Activated CD8-positive, alpha-beta memory T cell treated with anti-CD3 and anti-CD28 coated beads, Interleukin-2, amount 50 U/mL, for 1 hour (primary cell): ENCODE measurements around the gene EZH1.

Source experiments
- DNase-seq: peaks from one replicate; pipeline ENCODE4 v3.0.0-alpha.2; 2020; ENCODE audit errors: extremely low read depth

EZH1 gene

DNA sequence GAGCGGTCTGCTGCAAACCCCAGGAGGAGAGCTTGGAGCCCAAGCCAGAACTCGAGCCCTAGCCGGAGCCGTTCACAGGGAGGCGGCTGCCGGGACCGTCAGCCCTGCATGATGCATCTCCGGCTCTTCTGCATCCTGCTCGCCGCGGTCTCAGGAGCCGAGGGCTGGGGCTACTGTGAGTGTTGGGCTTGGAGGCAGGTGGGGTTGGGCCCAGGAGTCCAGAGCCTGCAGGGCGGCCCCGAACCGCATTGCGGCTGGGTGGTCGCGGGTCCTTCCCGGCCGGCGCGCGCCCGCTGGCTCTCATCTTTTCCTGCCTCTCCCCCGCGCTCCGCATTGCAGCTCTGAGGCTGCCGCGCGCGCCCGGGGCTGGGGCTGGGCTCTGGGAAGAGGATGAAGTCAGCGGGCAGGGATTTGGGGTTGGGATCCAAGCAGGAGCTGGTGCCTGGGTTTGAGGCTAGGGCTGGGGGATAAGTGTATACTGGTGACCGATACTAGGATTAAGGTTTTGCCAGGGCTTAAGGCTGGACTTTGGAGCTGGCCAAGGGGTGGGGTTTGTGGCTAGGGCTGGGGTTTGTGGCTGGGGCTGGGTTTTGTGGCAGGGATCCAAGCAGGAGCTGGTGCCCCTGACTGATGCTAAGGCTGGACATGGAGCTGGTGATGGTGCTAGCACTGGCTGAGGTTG is 62.0 kb downstream of the EZH1 start:
- no peak for DNase-seq

DNA sequence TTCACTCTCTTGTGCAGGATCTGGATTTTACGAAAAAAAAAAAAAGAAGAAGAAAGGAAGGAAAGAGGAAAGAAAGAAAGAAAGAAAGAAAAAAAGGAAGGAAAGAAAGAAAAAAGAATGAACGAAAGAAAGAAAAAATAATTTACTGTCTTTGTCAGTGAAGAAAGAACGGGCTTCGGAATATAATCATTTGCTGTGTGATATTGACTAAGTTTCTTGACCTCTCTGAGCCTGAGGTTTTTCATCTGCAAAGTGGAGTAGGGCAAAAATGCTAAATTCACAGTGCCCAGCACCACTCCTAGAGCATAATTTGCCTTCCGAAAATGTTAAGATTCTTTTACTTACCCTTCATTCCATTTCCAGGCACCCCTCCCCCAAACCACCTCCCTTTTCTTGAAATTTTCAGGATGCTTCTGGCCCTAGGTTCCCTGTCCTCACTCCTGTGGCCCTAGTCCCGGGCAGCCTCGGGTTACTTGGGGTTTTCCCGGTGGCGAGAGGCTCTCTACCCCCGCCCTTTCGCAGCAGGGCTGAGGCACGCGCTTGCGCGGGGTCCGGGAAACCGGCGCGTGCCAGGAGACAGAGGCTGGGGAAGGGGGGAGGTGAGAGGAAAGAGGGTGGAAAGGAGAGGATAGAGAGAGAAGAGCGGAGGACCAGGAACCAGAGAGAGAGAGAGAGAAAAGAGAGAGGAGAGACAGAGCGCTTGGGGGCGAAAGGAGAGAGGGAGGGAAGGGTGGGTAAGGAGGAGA is 62.7 kb downstream of the EZH1 start, which contains the start of gene CNTNAP1:
Gene CNTNAP1 (plus strand): TSS at position 556 of the 746 bp plus-strand sequence. CDS start 299 bp downstream, outside the sequence.
- no peak for DNase-seq

DNA sequence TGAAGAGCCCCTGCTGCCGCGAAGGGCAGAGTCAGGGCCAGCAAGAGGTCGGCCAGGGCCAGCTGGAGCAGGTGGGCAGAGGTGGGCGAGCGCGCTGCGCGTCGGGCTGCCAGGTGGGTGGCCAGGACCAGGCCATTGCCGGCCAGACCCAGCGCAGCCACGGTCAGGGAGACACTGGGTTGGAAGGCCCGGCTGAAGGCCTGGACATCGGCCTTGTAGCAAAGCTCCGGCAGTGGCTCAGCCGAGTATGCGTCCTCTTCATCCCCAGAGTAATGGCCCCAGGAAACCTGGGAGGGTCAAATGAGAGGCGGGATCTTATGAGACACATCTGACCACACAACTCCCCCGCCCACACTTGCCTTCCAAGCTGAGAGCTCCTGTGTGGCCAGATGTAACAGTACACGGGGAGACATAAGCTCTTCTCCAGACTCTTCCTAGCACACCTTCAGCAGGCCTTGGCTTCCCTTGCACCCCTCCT is 64.5 kb downstream of the EZH1 start:
- DNase-seq: no peak

DNA sequence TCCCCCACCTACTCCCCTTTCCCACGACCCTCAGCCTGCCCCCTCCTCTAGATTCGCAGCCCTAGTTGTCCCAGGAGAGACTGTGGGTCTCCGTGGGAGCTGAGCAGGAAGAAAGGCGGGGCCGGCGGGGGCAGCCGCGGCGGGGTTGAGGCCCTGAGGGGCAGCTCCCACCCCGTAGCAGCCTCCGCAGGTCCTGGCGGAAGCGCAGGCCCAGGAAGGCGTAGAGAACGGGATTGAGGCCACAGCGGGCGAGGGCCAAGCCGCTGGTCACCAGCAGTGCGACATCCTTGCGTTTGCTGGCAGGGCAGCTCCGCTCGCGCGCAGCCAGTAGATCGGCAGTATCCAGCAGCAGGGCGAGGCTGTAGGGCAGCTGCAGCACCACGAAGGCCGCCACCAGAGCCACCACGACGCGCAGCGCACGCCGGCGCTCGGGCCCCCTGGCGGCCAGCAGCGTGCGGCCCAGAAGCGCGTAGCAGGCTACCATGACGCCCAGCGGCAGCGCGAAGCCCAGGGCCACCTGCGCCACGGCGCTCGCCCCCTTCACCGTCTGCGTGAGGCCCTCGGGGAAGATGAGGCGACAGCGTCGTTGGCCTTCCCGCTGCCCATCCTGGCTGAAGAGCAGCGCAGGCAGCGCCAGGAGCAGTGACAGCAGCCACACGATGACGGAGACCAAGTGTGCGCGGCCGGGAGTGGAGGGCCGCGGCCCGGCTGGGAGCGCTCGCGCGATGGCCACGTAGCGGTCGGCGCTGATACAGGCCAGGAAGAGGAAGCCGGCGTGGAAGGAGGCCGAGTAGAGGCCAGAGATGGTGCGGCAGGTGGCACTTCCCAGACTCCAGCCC is 65.1 kb downstream of the EZH1 start:
- DNase-seq: no peak

DNA sequence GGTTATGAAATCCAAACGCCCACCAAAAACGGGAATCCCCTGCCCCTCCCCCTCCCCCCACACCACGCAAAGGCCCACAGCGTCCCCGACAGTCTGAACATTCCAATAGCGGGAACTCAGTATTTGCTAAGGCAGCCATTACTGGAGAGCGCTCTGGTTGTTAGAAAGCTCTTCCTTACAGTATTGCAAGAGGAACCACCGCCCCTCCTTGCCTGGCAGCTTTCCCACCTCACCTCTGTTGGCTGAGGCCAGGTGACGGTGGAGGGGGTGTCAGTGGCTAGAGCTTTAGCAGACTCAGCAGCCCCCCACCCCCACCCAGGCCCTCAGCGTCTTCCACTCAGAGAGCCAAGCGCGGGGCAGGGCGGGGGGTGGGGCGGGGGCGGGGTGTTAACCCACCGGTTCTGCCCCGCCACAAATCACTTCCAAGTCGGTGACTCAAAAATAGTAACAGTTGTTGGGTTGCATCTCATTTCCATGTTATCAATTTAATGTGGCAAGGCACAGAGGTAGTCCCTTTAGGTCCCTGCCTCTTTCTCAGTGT is 65.8 kb downstream of the EZH1 start:
- no peak for DNase-seq

DNA sequence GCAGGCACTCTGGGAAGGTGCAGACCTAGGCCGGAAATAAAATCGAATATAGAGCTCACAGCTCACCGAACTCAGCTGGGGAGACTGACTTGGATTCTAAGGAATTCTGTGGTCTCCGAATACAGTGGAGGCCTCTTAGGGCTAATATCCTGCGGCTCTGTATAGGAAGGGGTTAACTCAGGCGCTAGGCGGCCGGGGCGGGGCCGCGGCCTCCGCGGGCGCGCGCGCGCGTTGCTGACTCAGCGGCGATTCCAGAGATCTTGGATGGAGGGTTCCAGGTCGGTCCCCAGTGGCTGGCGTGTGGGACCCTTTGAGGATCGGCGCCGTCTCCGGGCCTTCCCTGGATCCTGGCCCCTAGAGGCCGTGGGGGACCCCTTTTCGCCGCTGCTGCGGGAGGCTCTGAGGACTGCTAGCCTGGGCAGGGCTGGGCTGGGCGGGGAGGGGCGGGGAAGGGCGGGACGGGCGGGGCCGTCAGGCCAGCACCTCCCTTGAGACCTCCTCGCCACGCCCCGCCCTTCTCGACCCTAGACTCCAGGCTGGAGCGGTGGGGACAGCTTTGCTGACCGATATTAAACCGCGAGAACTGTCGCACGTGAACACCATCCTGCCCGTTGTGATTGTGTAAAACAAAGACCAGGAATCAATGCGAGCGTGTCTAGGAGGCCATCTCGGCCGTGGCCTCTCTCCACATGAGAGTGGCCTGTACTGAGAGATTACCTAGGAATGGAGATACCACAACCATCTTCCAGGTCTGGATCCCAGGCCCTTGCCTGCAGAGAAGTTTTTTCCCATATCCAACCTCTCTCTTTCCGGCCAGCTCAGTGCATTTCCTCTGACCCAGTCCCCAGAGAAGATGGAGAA is 66.7 kb downstream of the EZH1 start:
- DNase-seq: no peak

DNA sequence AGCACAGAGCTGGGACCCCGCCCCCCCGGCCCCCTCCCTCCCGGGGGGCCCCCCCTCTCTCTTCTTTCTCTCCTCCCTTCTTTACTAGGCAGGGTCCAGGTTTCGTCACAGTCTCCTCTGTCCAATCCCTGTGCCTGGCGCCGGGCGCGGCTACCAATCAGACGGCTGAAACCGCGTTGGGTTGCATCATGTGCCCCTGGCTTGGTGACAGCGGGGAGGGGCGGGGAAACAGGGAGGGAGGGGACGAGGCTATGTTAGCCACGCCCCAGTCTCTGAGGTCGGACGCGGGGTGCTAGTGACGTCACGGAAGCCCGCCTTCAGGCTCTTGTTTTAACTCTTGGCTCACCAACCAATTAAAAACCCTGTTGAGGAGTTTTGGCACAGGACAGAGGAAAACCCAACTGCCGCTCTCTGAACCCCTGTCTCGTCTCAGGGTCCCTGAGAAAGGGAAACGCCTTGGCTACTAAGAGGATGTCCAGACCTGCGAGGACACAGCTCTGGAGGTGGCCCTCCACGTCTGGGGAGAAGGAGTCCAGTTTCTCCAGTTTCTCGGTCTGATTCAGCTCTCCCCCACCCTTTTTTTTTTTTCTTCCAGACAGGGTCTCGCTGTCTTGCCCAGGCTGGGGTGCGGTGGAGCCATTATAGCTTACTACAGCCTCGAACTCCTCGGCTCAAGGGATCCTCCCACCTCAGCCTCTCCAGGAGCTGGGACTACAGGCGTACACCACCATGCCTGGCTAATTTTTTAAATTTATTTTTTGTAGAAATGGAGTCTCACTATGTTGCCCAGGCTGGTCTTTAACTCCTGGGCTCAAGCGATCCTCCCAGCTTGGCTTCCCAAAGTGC is 67.6 kb downstream of the EZH1 start:
- DNase-seq: peak; percentile 95

DNA sequence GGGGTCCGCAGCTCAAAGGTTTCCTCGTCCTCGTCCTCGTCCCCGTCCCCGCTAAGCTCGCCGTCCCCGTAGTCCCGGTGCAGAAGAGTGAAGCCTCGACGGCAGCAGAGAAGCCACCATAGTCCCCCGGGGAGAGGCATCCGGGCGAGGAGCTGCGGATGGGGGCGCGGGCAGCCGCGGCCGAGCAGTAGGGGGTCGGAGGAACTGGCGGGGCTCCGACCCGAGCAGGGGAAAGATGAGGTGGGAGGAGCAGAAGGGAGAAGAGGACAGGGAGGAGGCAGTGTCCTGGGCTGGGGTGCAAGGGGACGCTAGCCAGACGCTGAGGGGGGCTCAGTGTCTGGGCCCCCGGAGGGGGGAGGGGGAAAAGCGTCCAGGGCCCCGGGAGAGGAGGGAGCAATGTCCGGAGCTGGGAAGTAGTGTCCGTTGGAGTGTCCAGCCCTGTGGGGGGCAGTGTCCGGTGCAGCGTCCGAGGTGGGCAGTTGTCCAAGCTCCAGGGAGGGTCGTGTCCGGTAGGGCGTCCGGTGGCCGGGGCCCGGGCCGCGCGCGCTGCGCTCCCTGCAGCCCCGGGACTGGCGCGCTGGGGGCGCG is 68.3 kb downstream of the EZH1 start, which contains the start of gene PLEKHH3:
Gene PLEKHH3 (minus strand): TSS at position 571 of the 588 bp plus-strand sequence. CDS start 431 bp downstream, at position 140.
- no peak for DNase-seq

DNA sequence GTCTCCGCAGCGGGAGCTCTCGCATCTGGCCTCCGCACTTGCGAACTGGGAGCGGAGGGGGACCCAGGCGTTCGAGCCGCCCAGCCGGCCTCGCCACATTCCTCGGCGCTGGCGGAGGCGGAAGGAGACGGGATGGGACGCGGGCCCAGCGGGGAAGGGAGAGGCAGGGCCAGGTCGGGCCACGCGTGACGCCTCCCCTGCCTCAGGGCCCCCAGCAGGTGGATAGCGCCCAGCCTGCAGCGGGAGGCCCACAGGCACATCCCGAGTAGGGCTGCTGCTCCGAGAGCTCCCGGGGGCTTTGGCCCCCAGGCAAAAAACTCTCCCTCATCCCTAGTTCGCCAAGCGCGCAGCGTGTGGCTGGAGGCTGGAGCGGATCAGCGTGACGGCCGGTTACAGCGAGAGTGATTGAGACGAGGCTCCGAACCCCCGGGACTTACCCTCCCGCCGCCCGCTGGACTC is 68.8 kb downstream of the EZH1 start:
- no peak for DNase-seq

DNA sequence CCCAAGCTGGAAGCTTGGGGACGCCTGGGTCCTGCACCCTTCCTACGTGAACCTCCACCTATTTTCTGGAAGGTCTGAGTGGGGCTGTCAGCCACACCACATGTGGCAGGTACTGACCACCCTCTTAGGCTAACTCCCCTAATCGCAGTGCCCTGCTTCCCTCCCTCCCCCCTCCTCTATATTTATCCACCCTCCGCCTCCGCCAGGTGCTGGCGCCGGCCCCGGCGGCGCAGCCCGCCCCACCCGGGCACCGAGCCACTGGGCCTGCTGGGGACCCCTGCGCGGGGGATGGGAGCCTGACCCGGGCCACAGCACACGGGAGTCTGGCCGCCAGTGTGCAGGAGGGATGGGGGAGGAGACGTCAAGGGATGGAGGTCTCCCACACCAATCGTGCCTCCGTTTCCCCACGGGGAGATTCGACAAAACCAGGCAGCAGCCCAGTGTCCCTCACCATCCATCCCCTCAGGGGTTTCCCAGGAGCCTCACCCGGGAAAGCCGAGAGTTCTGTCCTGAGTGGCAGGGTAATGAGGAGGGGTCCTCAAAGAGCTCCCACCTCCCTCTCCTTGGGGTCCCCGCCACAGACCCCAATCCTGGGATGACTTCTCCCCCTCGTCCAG is 69.4 kb downstream of the EZH1 start:
- DNase-seq: no peak

DNA sequence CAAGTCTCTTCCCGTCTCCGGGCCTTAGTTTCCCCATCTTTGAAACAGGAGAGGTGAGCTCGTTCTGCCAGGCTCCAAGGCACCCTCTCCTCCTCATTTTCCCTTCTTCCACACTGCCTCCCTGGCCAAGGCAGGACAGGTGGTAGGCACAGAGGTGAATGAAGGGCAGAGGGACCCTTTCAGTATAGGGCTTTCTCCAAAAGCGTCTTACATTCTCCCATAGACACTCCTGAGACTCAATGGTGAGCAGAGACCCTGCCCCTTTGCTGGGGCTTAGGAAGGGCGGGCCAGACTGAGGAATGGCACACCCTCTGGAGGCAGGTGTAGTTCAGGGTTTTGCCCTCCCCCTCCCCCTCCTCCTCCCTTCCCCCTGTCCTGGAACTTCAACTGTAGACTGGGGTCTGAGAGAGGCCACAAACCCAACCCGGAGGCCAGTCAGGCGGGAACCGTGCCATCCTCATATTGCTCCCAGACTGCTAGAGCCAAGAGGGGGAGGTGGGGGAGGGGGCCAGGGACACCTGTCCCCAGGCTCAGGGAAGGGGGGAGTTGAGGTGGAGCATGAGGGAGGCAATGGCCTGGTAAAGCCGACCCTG is 70.0 kb downstream of the EZH1 start:
- DNase-seq: no peak

DNA sequence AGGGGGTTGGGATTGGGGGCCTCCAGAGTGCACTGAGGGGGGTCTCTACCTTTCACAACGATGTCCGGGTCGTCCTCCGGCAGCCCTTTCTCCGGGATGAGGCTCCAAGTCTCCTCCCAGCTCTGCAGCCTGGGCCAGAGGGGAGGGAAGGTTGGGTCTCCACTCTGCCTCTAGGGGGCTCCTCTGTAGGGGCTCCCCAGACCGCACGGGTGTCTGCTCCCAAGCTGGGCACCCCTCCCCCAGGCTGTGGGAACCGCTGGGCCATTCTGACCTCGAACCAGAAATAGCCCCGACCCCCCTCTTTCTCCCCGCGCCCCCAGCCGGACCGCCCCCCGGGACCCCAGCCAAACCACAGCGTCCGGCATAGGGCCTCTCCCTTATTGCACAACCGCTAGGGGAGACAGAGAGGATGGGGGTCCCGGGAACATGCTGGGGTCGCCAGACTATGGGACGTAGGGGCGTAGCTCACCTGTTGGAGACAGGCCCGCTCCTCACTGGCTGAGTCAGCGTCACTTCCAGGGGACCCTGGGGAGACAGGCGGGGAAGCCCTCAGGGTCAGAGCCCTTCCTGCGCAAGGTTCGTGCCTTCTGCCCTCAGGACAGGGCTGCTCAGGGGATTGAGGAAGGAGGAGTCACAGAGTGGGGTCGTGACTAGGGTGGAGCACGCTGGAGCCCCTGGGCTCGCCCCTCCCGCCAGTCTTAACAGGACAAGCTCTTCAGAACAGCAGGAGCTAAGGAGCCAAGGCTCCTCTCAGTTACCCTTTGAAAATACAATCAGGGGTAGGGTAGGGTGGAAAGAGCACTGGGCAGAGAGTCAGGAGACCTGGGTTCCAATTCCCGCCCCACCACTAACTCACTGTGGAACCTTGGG is 70.7 kb downstream of the EZH1 start:
- no peak for DNase-seq

DNA sequence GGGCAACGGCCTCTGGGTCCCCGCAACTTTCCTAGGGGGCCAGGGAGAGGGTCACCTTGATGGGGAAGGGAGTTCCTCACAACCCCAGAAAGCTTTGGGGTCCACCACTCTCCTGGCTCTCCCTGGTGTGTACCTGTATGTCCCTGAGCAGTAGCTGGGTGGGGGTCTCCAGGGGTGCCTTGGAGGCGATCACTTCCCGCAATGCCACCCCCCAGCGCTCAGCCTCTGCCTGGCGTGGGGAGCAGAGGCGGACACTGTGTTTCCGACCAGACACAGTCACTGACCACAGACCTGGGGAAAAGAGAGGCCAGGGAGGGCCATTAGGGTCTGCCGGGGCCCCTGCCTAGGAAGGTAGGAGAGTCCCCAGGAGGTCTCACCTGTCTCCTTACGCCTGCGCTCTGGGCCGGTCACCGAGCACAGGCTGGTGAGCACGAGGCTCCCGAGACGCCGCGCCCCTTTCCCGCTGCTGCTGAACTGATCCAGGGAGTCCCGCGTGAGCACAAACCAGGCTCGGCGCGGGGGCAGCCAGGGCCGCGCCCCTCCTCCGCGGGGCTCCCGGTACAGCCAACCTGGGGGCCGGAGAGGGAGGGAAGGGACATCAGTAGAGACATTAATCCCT is 71.5 kb downstream of the EZH1 start:
- no peak for DNase-seq

DNA sequence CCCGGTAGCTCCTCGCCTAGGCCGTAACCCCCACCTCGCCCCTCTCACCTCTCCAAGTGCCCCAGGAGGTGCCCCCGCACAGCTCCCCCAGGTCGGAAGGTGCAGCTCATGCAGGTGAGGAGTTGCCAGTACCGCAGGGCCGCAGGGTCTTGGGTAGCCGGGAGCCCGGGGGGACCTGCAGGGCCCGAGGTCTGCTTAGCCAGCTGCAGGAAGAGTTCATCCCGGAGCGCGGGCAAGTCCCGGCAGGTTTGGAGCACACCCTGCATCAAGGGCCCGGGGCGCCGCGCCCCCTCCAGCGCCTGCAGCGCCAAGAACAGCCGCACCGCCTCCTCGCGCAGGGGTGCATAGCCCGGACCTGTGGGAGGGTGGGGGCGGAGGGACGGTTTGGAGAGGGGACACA is 72.8 kb downstream of the EZH1 start:
- no peak for DNase-seq

DNA sequence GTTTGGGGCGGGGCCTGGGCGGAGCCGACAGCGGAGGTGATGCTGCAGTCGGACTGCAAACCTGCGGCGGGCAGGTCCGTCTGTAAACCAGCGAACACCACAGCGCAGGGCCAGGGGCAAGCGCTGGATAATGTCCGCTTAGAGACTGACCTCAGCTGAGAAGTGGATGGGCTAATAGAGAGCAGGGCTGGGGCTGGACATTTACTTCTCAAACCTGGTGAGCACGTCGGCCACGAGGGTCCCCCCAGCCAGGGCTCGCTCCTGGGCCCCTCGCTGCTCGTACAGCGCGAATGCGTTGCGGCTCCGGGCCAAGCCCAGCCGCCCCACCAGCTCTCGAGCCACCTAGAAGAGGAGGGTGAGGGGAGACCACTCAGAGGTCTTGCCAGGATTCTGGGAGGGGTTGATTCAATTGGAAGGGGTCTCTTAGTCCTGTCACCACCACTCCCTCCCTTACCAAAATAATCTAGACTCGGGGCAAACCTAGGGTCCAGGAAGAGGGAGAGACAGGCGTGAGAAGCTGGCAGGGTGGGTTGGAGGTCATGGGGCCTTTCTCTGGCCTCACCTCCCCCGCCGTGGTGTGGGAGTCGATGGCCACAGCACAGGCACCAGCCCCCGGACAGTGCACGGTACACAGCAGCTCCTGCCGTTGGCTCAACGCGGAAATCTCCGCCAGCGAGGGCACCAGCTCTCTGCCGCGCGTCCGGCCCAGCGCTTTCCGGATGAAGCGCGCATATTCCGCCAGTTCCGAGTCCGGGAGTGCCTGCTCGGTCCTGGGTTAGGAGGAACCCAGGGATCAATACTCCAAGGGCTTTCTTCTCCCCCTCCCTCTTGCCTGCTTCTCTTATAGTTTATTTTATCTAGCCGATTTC is 73.8 kb downstream of the EZH1 start:
- DNase-seq: no peak
